Endothelial cell of hepatic sinusoid (primary cell): Measurements from ENCODE around the gene THAP6.
"Not testable (repeated sequence)": the region's sequence is repeated elsewhere in the genome, so short reads cannot be mapped to it uniquely, and the experiment has no call there.

Source experiments
- in situ Hi-C: cut with HindIII; loops from 2 replicates; pipeline ENCODE4 v1.10.0; 2017; ENCODE audit warnings: low sequenced_read_pairs

Gene THAP6

GRCh38 chr4:75514131-75514948 is at the start of gene THAP6, which contains the start of gene RCHY1:
TSS of gene THAP6 (plus strand) at chr4:75514473. CDS start at chr4:75515453, 980 bp downstream.
TSS of gene RCHY1 (minus strand) at chr4:75514403. CDS start at chr4:75514286, 117 bp downstream.
- in situ Hi-C loops, result no loop called here

GRCh38 chr4:75469896-75470295 is 44.4 kb upstream of the THAP6 start:
- in situ Hi-C loops, result no loop called here

GRCh38 chr4:75470738-75471137 is 43.5 kb upstream of the THAP6 start:
- in situ Hi-C loops, result no loop called here

GRCh38 chr4:75477201-75477600 is 37.1 kb upstream of the THAP6 start:
- in situ Hi-C loops, result no loop called here

GRCh38 chr4:75484190-75484589 is 30.1 kb upstream of the THAP6 start:
- in situ Hi-C loops, result no loop called here

GRCh38 chr4:75490155-75490554 is 24.1 kb upstream of the THAP6 start:
- in situ Hi-C loops, result no loop called here

GRCh38 chr4:75494563-75494962 is 19.7 kb upstream of the THAP6 start:
- in situ Hi-C loops, result no loop called here

- in situ Hi-C loops, result no loop called here
Measured at GRCh38 chr4:75495476-75495875, 18.8 kb upstream of the THAP6 start.

- in situ Hi-C loops, result no loop called here
Measured at GRCh38 chr4:75496406-75496805, 17.9 kb upstream of the THAP6 start.

GRCh38 chr4:75497133-75497532 is 17.1 kb upstream of the THAP6 start:
- in situ Hi-C loops, result no loop called here

GRCh38 chr4:75498041-75498440 is 16.2 kb upstream of the THAP6 start:
- in situ Hi-C loops, result no loop called here

GRCh38 chr4:75499900-75500299 is 14.4 kb upstream of the THAP6 start:
- in situ Hi-C loops, result no loop called here

- in situ Hi-C loops, result no loop called here
Measured at GRCh38 chr4:75502671-75503070, 11.6 kb upstream of the THAP6 start.

GRCh38 chr4:75505630-75506029 is 8.6 kb upstream of the THAP6 start:
- in situ Hi-C loops, result no loop called here

GRCh38 chr4:75509592-75509991 is 4.7 kb upstream of the THAP6 start:
- in situ Hi-C loops, result not testable (repeated sequence)

GRCh38 chr4:75511841-75512240 is 2.4 kb upstream of the THAP6 start:
- in situ Hi-C loops, result no loop called here

GRCh38 chr4:75512386-75513211 is 1.7 kb upstream of the THAP6 start:
- in situ Hi-C loops, result no loop called here

GRCh38 chr4:75513526-75514130 is 645 bp upstream of the THAP6 start:
- in situ Hi-C loops, result no loop called here

GRCh38 chr4:75514949-75515612 is 808 bp downstream of the THAP6 start:
- in situ Hi-C loops, result no loop called here

- in situ Hi-C loops, result no loop called here
Measured at GRCh38 chr4:75516144-75516543, 1.9 kb downstream of the THAP6 start.

GRCh38 chr4:75519452-75519851 is 5.2 kb downstream of the THAP6 start:
- in situ Hi-C loops, result not testable (repeated sequence)
